Endothelial cell (in vitro differentiated cells): ENCODE measurements around the gene LACTB. TPM values are rescaled to one million over a fixed set of nuclear protein-coding genes. Genes with fewer than 3 reads are reported as not detected.
"Not testable (repeated sequence)": the region's sequence is repeated elsewhere in the genome, so short reads cannot be mapped to it uniquely, and the experiment has no call there.

Experiments
- DNase-seq: peaks from one replicate; pipeline ENCODE4 v3.0.0; 2021; ENCODE audit warnings: low spot score
- H3K27ac Mint-ChIP-seq: one replicate; pipeline ENCODE4 v1.8.0; 2021; ENCODE audit warnings: mixed read lengths, inconsistent platforms; ENCODE audit not compliant: unreplicated experiment
- H3K27me3 Mint-ChIP-seq: one replicate; pipeline ENCODE4 v1.8.0; 2021; ENCODE audit warnings: mild to moderate bottlenecking, moderate library complexity, mixed read lengths, inconsistent platforms; ENCODE audit not compliant: unreplicated experiment
- H3K36me3 Mint-ChIP-seq: one replicate; pipeline ENCODE4 v1.8.0; 2021; ENCODE audit warnings: mild to moderate bottlenecking, low read depth, mixed read lengths, inconsistent platforms; ENCODE audit not compliant: unreplicated experiment
- H3K4me1 Mint-ChIP-seq: one replicate; pipeline ENCODE4 v1.8.0; 2021; ENCODE audit warnings: mild to moderate bottlenecking, mixed read lengths, inconsistent platforms; ENCODE audit not compliant: unreplicated experiment
- H3K4me3 Mint-ChIP-seq: one replicate; pipeline ENCODE4 v1.8.0; 2021; ENCODE audit warnings: mild to moderate bottlenecking, mixed read lengths, inconsistent platforms; ENCODE audit not compliant: unreplicated experiment
- H3K9me3 Mint-ChIP-seq: one replicate; pipeline ENCODE4 v1.8.0; 2021; ENCODE audit warnings: mixed read lengths, inconsistent platforms; ENCODE audit not compliant: unreplicated experiment
- total RNA-seq: library from RNA; stranded (reverse); fragmentation: NEBNext Ultra II Directional; extraction: Animal tissue kit (Norgen Biotek cat#: 25700); gene quantifications from one replicate; pipeline ENCODE4 v1.2.1, GENCODE V29; 2021; ENCODE audit not compliant: unreplicated experiment
- TF ChIP-seq, protein P1 (sequence below): fragments of 200-600 bp; sonication (generic); IDR thresholded peaks from one replicate; pipeline ENCODE4 v1.5.0; 2021; ENCODE audit warnings: antibody characterized with exemption; ENCODE audit not compliant: unreplicated experiment

The LACTB gene
- total RNA-seq, 1 donor from 2014 or later: 10.1 TPM

- no peaks in the 10 kb centered on the region for H3K27me3 Mint-ChIP-seq
- DNase-seq: no peak
- TF ChIP-seq, protein P1, sequence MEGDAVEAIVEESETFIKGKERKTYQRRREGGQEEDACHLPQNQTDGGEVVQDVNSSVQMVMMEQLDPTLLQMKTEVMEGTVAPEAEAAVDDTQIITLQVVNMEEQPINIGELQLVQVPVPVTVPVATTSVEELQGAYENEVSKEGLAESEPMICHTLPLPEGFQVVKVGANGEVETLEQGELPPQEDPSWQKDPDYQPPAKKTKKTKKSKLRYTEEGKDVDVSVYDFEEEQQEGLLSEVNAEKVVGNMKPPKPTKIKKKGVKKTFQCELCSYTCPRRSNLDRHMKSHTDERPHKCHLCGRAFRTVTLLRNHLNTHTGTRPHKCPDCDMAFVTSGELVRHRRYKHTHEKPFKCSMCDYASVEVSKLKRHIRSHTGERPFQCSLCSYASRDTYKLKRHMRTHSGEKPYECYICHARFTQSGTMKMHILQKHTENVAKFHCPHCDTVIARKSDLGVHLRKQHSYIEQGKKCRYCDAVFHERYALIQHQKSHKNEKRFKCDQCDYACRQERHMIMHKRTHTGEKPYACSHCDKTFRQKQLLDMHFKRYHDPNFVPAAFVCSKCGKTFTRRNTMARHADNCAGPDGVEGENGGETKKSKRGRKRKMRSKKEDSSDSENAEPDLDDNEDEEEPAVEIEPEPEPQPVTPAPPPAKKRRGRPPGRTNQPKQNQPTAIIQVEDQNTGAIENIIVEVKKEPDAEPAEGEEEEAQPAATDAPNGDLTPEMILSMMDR: no peak
- H3K4me1 Mint-ChIP-seq: no peaks in the 10 kb centered on the region
- no peak overlapping the region for H3K27ac Mint-ChIP-seq
- H3K9me3 Mint-ChIP-seq: no peaks in the 10 kb centered on the region
- no peak overlapping the region for H3K4me3 Mint-ChIP-seq
- H3K36me3 Mint-ChIP-seq: no peaks in the 10 kb centered on the region
These were observed 16.9 kb upstream of the LACTB start for GRCh38 chr15:63104727-63105126.

DNA sequence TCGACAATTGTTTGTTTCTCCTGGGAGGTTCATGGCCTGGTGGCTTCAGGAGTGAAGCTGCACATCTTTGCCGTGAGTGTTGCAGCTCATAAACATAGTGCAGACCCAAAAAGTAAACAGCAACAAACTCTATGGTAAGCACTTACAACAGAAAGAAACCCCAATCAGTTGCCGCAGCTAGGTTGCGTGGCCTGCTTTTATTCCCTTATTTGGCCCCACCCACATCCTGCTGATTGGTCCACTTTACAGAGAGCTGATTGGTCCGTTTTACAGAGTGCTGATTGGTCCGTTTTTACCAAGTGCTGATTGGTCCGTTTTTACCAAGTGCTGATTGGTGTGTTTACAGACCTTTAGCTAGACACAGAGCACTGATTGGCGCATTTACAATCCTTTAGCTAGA, 16.3 kb upstream of the LACTB start:
- H3K27ac Mint-ChIP-seq, H3K27me3 Mint-ChIP-seq: not testable (repeated sequence)

GRCh38 chr15:63107895-63108546, 13.6 kb upstream of the LACTB start:
- TF ChIP-seq, protein P1: no peak
- no peak overlapping the region for H3K27ac Mint-ChIP-seq
- DNase-seq: no peak
- H3K4me1 Mint-ChIP-seq: no peaks in the 10 kb centered on the region
- no peaks in the 10 kb centered on the region for H3K9me3 Mint-ChIP-seq
- H3K4me3 Mint-ChIP-seq: no peak overlapping the region
- H3K27me3 Mint-ChIP-seq: no peaks in the 10 kb centered on the region
- H3K36me3 Mint-ChIP-seq: no peaks in the 10 kb centered on the region

More for the DNA sequence above, 16.3 kb upstream of the LACTB start:
- not testable (repeated sequence) for DNase-seq, H3K4me1 Mint-ChIP-seq, H3K36me3 Mint-ChIP-seq, H3K9me3 Mint-ChIP-seq, H3K4me3 Mint-ChIP-seq

- no peak for DNase-seq
- no peaks in the 10 kb centered on the region for H3K9me3 Mint-ChIP-seq
- H3K4me3 Mint-ChIP-seq: no peak overlapping the region
- peaks cover 2% of the 10 kb centered on the region for H3K27me3 Mint-ChIP-seq
- TF ChIP-seq, protein P1: no peak
- H3K36me3 Mint-ChIP-seq: no peaks in the 10 kb centered on the region
- no peaks in the 10 kb centered on the region for H3K4me1 Mint-ChIP-seq
- H3K27ac Mint-ChIP-seq: no peak overlapping the region
These were observed 12.2 kb upstream of the LACTB start for GRCh38 chr15:63109498-63109897.

- TF ChIP-seq, protein P1: no peak
- H3K36me3 Mint-ChIP-seq: no peaks in the 10 kb centered on the region
- H3K4me3 Mint-ChIP-seq: no peak overlapping the region
- no peak for DNase-seq
- peaks cover 2% of the 10 kb centered on the region for H3K27me3 Mint-ChIP-seq
- H3K27ac Mint-ChIP-seq: no peak overlapping the region
- no peaks in the 10 kb centered on the region for H3K9me3 Mint-ChIP-seq
- no peaks in the 10 kb centered on the region for H3K4me1 Mint-ChIP-seq
These were observed 11.7 kb upstream of the LACTB start for GRCh38 chr15:63109920-63110319.
